ENCODE measurements around the gene TESPA1. TPM values are rescaled to one million over a fixed set of nuclear protein-coding genes. Genes with fewer than 3 reads are reported as not detected.

TESPA1 gene
- total RNA-seq, 1 experiment from 2014 or later = 0.51 TPM

- Histone ChIP-seq H3K27ac (ENCODE audit: low read length) (no peak overlapping the region), H3K36me3 (ENCODE audit: control insufficient read depth, insufficient read depth, low read length) (no peaks in the 10 kb centered on the region), H3K4me1 (ENCODE audit: control insufficient read depth, insufficient read depth, low read length) (no peaks in the 10 kb centered on the region), H3K4me3 (ENCODE audit: low read depth in 2 of 2, low read length in 2 of 2) (no peak overlapping the region), H3K27me3 (ENCODE audit: control insufficient read depth, insufficient read depth, low read length) (peaks cover 3% of the 10 kb centered on the region), H3K9me3 (ENCODE audit: control insufficient read depth, insufficient read depth, low read depth, low read length) (no peaks in the 10 kb centered on the region)
- no peak for ATAC-seq
- CTCF ChIA-PET = no interaction called here
- BruUV-seq (replicated peaks) = no TSS peak
- in situ Hi-C loops (cut with HindIII; ENCODE audit: low pct_unique_long_range_greater_than_20kb, low sequenced_read_pairs) (no loop called here), intact Hi-C loops (cut with micrococcal nuclease; ENCODE audit: unreplicated experiment) (no loop called here)
- no peak for DNase-seq (ENCODE audit: low read depth, low spot score)
- TF ChIP-seq POLR2AphosphoS5 (IDR thresholded peaks at IDR 0.05; ENCODE audit: low read depth, low read length) (no peak), REST (IDR thresholded peaks at IDR 0.05; ENCODE audit: insufficient read depth in 1 of 2, low read depth in 2 of 2, low read length in 1 of 2) (no peak), SIN3A (IDR thresholded peaks at IDR 0.05; ENCODE audit: borderline replicate concordance, insufficient read depth, low read depth, low read length) (no peak), CTCF (IDR thresholded peaks at IDR 0.05) (no peak), TCF7L2 (IDR thresholded peaks at IDR 0.05; ENCODE audit: low read depth, low read length) (no peak)
- POLR2A ChIA-PET = no interaction called here
Observed at GRCh38 chr12:54949073-54949711, 35.4 kb downstream of the TESPA1 start.

- no peak overlapping the region for H3K27ac ChIP-seq (ENCODE audit: low read length)
- ATAC-seq (no peak), DNase-seq (ENCODE audit: low read depth, low spot score) (no peak)
- intact Hi-C loops (cut with micrococcal nuclease; ENCODE audit: unreplicated experiment) = no loop called here
- H3K4me3 ChIP-seq (ENCODE audit: low read depth in 2 of 2, low read length in 2 of 2) = no peak overlapping the region
- no TSS peak for BruUV-seq (replicated peaks)
- H3K4me1 ChIP-seq (ENCODE audit: control insufficient read depth, insufficient read depth, low read length) = no peaks in the 10 kb centered on the region
- no peaks in the 10 kb centered on the region for H3K9me3 ChIP-seq (ENCODE audit: control insufficient read depth, insufficient read depth, low read depth, low read length)
- TF ChIP-seq REST (IDR thresholded peaks at IDR 0.05; ENCODE audit: insufficient read depth in 1 of 2, low read depth in 2 of 2, low read length in 1 of 2) = no peak
- no peak for TF ChIP-seq SIN3A (IDR thresholded peaks at IDR 0.05; ENCODE audit: borderline replicate concordance, insufficient read depth, low read depth, low read length)
- TF ChIP-seq POLR2AphosphoS5 (IDR thresholded peaks at IDR 0.05; ENCODE audit: low read depth, low read length) = no peak
- no peak for TF ChIP-seq TCF7L2 (IDR thresholded peaks at IDR 0.05; ENCODE audit: low read depth, low read length)
- TF ChIP-seq CTCF (IDR thresholded peaks at IDR 0.05) = no peak
- CTCF ChIA-PET = no interaction called here
- no peaks in the 10 kb centered on the region for H3K36me3 ChIP-seq (ENCODE audit: control insufficient read depth, insufficient read depth, low read length)
- POLR2A ChIA-PET = no interaction called here
- in situ Hi-C loops (cut with HindIII; ENCODE audit: low pct_unique_long_range_greater_than_20kb, low sequenced_read_pairs) = no loop called here
- peaks cover 3% of the 10 kb centered on the region for H3K27me3 ChIP-seq (ENCODE audit: control insufficient read depth, insufficient read depth, low read length)
Observed at GRCh38 chr12:54948171-54948570, 36.4 kb downstream of the TESPA1 start.
